HEK293 (cell line): ENCODE results near the gene ADAMTS10.
A peak's percentile ranks its signal among the peaks of the same experiment; 100 is the strongest.

Source experiments
- GLIS2 ChIP-seq: fragments of 450-650 bp; formaldehyde crosslinking; IDR thresholded peaks from 2 replicates; pipeline ENCODE4 v1.5.1; 2016; ENCODE audit warnings: missing biosample characterization, missing genetic modification characterization
- HOXA7 ChIP-seq: sonication (generic); formaldehyde crosslinking; IDR thresholded peaks from 2 replicates; pipeline ENCODE4 v1.8.1; 2022; ENCODE audit warnings: missing genetic modification reagents, borderline replicate concordance
- KLF16 ChIP-seq: fragments of 450-650 bp; formaldehyde crosslinking; IDR thresholded peaks from 2 replicates; pipeline ENCODE4 v1.5.1; 2017; ENCODE audit warnings: missing biosample characterization, missing genetic modification characterization
- KLF7 ChIP-seq: fragments of 450-650 bp; formaldehyde crosslinking; IDR thresholded peaks from 2 replicates; pipeline ENCODE4 v1.5.1; 2016; ENCODE audit warnings: missing biosample characterization, missing genetic modification characterization, borderline replicate concordance
- TCF7L2 ChIP-seq: IDR thresholded peaks from 2 replicates; pipeline ENCODE4 v1.6.1; 2011; ENCODE audit warnings: low read depth, mild to moderate bottlenecking, inconsistent platforms, low read length, moderate library complexity, borderline replicate concordance
- TRIM28 ChIP-seq: IDR thresholded peaks from 2 replicates; pipeline ENCODE4 v1.6.1; 2011; ENCODE audit warnings: low read length, control low read depth, borderline replicate concordance
- ZBTB17 ChIP-seq: fragments of 450-650 bp; formaldehyde crosslinking; IDR thresholded peaks from 2 replicates; pipeline ENCODE4 v1.5.1; 2016; ENCODE audit warnings: missing biosample characterization, missing genetic modification characterization
- ZBTB7A ChIP-seq: fragments of 450-650 bp; formaldehyde crosslinking; IDR thresholded peaks from 2 replicates; pipeline ENCODE4 v1.5.1; 2016; ENCODE audit warnings: low read depth, missing biosample characterization, missing genetic modification characterization
- ZBTB8A ChIP-seq: fragments of 450-650 bp; formaldehyde crosslinking; IDR thresholded peaks from 2 replicates; pipeline ENCODE4 v1.5.1; 2016; ENCODE audit warnings: missing biosample characterization, missing genetic modification characterization
- ZFHX2 ChIP-seq: fragments of 450-650 bp; formaldehyde crosslinking; conservative IDR thresholded peaks from 2 replicates; pipeline ENCODE4 v1.5.1; 2016; ENCODE audit warnings: missing biosample characterization, missing genetic modification characterization
- ZNF112 ChIP-seq: fragments of 450-650 bp; formaldehyde crosslinking; IDR thresholded peaks from 2 replicates; pipeline ENCODE4 v1.5.0; 2017; ENCODE audit warnings: missing biosample characterization, missing genetic modification characterization
- ZNF146 ChIP-seq: fragments of 450-650 bp; formaldehyde crosslinking; IDR thresholded peaks from 2 replicates; pipeline ENCODE4 v1.5.1; 2016; ENCODE audit warnings: missing biosample characterization, missing genetic modification characterization
- ZNF184 ChIP-seq: fragments of 450-650 bp; IDR thresholded peaks from 2 replicates; pipeline ENCODE4 v1.5.1; 2018; ENCODE audit warnings: missing biosample characterization, mild to moderate bottlenecking, missing genetic modification characterization
- ZNF214 ChIP-seq: fragments of 450-650 bp; formaldehyde crosslinking; IDR thresholded peaks from 2 replicates; pipeline ENCODE4 v1.5.1; 2017; ENCODE audit warnings: missing biosample characterization, mild to moderate bottlenecking, missing genetic modification characterization, borderline replicate concordance
- ZNF23 ChIP-seq: fragments of 450-650 bp; formaldehyde crosslinking; IDR thresholded peaks from 2 replicates; pipeline ENCODE4 v1.5.1; 2016; ENCODE audit warnings: missing biosample characterization, missing genetic modification characterization, borderline replicate concordance
- ZNF266 ChIP-seq: fragments of 450-650 bp; formaldehyde crosslinking; IDR thresholded peaks from 2 replicates; pipeline ENCODE4 v1.5.1; 2016; ENCODE audit warnings: missing biosample characterization, missing genetic modification characterization, low read depth
- ZNF292 ChIP-seq: fragments of 450-650 bp; formaldehyde crosslinking; IDR thresholded peaks from 2 replicates; pipeline ENCODE4 v1.5.1; 2016; ENCODE audit warnings: low read depth, missing biosample characterization, missing genetic modification characterization, borderline replicate concordance
- ZNF341 ChIP-seq: fragments of 450-650 bp; formaldehyde crosslinking; IDR thresholded peaks from 2 replicates; pipeline ENCODE4; 2016; ENCODE audit warnings: low read depth, missing biosample characterization, missing genetic modification characterization
- ZNF350 ChIP-seq: fragments of 450-650 bp; formaldehyde crosslinking; IDR thresholded peaks from 2 replicates; pipeline ENCODE4 v1.5.0; 2017; ENCODE audit warnings: missing biosample characterization, mild to moderate bottlenecking, missing genetic modification characterization
- ZNF394 ChIP-seq: fragments of 450-650 bp; formaldehyde crosslinking; IDR thresholded peaks from 2 replicates; pipeline ENCODE4 v1.5.1; 2016; ENCODE audit warnings: missing biosample characterization, missing genetic modification characterization, mild to moderate bottlenecking, moderate library complexity, borderline replicate concordance
- ZNF416 ChIP-seq: fragments of 450-650 bp; formaldehyde crosslinking; IDR thresholded peaks from 2 replicates; pipeline ENCODE4 v1.5.1; 2016; ENCODE audit warnings: missing biosample characterization, missing genetic modification characterization
- ZNF473 ChIP-seq: fragments of 450-650 bp; formaldehyde crosslinking; IDR thresholded peaks from 2 replicates; pipeline ENCODE4 v1.5.1; 2017; ENCODE audit warnings: missing biosample characterization, missing genetic modification characterization
- ZNF585B ChIP-seq: fragments of 450-650 bp; formaldehyde crosslinking; IDR thresholded peaks from 2 replicates; pipeline ENCODE4 v1.5.1; 2016; ENCODE audit warnings: missing biosample characterization, missing genetic modification characterization
- ZNF654 ChIP-seq: fragments of 450-650 bp; formaldehyde crosslinking; IDR thresholded peaks from 2 replicates; pipeline ENCODE4 v1.5.1; 2016; ENCODE audit warnings: low read depth, missing biosample characterization, missing genetic modification characterization
- ZNF707 ChIP-seq: fragments of 450-650 bp; formaldehyde crosslinking; IDR thresholded peaks from 2 replicates; pipeline ENCODE4 v1.5.1; 2016; ENCODE audit warnings: missing biosample characterization, missing genetic modification characterization
- ZNF777 ChIP-seq: fragments of 450-650 bp; formaldehyde crosslinking; IDR thresholded peaks from 2 replicates; pipeline ENCODE4 v1.5.1; 2017; ENCODE audit warnings: missing biosample characterization, missing genetic modification characterization, borderline replicate concordance
- ZNF843 ChIP-seq: fragments of 450-650 bp; formaldehyde crosslinking; IDR thresholded peaks from 2 replicates; pipeline ENCODE4 v1.5.1; 2016; ENCODE audit warnings: missing biosample characterization, missing genetic modification characterization
- ZSCAN30 ChIP-seq: fragments of 450-650 bp; IDR thresholded peaks from 2 replicates; pipeline ENCODE4 v1.5.1; 2018; ENCODE audit warnings: missing biosample characterization, mild to moderate bottlenecking, missing genetic modification characterization, moderate library complexity
- TF ChIP-seq, protein P1 (sequence below): fragments of 450-650 bp; formaldehyde crosslinking; IDR thresholded peaks from 2 replicates; pipeline ENCODE4 v1.5.1; 2017; ENCODE audit warnings: missing biosample characterization, missing genetic modification characterization
- TF ChIP-seq, protein P2 (sequence below): fragments of 450-650 bp; formaldehyde crosslinking; IDR thresholded peaks from 2 replicates; pipeline ENCODE4 v1.5.1; 2016; ENCODE audit warnings: missing biosample characterization, missing genetic modification characterization
- TF ChIP-seq, protein P3 (sequence below): fragments of 450-650 bp; formaldehyde crosslinking; IDR thresholded peaks from 2 replicates; pipeline ENCODE4 v1.5.1; 2016; ENCODE audit warnings: missing biosample characterization, missing genetic modification characterization
- TF ChIP-seq, protein P4 (sequence below): fragments of 450-650 bp; formaldehyde crosslinking; IDR thresholded peaks from 2 replicates; pipeline ENCODE4 v1.5.1; 2016; ENCODE audit warnings: missing biosample characterization, missing genetic modification characterization

Gene ADAMTS10

DNA sequence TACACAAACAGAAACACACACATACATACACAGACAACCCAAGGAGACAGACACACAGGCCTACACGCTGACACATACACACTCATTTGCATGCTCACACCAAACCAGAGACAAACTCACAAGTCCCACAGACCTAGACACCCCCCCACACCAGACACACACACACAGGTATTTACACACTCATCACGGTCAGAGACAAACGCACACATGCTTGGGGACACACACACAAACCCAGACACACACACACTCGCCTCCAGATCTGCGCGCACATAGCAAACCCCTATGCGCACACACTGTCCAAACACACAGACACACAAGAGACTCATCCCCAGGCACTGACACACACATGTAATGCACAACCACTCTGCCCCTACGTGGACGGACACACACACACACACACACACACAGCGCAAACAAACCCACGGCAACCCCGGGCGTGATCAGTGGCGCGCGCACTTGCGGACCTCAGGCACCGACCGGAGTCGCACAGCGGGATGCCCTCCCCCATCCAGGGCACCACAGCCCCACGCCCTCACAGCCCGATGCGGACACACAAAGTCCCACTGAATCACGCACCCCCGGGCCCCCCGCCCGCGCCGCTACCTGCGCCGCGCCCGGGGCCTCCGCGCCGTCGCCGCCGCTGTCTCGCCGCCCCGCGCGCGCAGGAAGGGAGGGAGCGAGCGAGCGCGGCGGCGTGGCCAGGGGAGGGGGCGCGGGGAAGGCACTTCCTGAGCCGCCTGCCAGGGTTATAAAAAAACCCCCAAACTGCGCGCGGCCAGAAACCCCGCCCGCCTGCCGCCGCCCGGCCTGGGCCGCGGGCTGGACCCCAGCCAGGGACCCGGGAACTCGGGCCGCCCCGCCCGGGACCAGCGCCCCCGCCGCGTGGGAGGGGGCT lies at the start of gene ADAMTS10 (continued):
- TF ChIP-seq ZNF146 (peak; percentile 22; the same call in 1 of the 2 replicates), ZBTB17 (tag by site-specific recombination) (peak; percentile 25; the same call in 1 of the 2 replicates), ZNF214 (tag by site-specific recombination) (no peak), ZNF473 (tag by site-specific recombination) (no peak), ZBTB8A (peak; percentile 73), ZNF843 (tag by site-specific recombination) (no peak), ZNF654 (tag by site-specific recombination) (no peak), GLIS2 (tag by site-specific recombination) (peak; percentile 34; the same call in 1 of the 2 replicates), KLF16 (peak; percentile 49; the same call in 1 of the 2 replicates), ZNF394 (tag by site-specific recombination) (no peak), ZNF585B (tag by site-specific recombination) (no peak), ZNF292 (tag by site-specific recombination) (no peak), ZNF112 (tag by site-specific recombination) (no peak), HOXA7 (CRISPR knock-in tag) (no peak), TRIM28 (no peak), KLF7 (tag by site-specific recombination) (no peak), ZNF416 (tag by site-specific recombination) (no peak), ZNF777 (tag by site-specific recombination) (peak; percentile 96), ZNF707 (tag by site-specific recombination) (no peak), TCF7L2 (no peak), ZSCAN30 (tag by site-specific recombination) (no peak), ZBTB7A (tag by site-specific recombination) (peak; percentile 60; the same call in 1 of the 2 replicates), ZNF23 (no peak), ZNF350 (no peak), ZNF341 (tag by site-specific recombination) (peak; percentile 9; the same call in 1 of the 2 replicates), ZFHX2 (peak; percentile 93), ZNF184 (tag by site-specific recombination) (no peak), ZNF266 (no peak)
- TF ChIP-seq, protein P1, sequence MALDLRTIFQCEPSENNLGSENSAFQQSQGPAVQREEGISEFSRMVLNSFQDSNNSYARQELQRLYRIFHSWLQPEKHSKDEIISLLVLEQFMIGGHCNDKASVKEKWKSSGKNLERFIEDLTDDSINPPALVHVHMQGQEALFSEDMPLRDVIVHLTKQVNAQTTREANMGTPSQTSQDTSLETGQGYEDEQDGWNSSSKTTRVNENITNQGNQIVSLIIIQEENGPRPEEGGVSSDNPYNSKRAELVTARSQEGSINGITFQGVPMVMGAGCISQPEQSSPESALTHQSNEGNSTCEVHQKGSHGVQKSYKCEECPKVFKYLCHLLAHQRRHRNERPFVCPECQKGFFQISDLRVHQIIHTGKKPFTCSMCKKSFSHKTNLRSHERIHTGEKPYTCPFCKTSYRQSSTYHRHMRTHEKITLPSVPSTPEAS (tag by site-specific recombination), result peak; percentile 95
- TF ChIP-seq, protein P2, sequence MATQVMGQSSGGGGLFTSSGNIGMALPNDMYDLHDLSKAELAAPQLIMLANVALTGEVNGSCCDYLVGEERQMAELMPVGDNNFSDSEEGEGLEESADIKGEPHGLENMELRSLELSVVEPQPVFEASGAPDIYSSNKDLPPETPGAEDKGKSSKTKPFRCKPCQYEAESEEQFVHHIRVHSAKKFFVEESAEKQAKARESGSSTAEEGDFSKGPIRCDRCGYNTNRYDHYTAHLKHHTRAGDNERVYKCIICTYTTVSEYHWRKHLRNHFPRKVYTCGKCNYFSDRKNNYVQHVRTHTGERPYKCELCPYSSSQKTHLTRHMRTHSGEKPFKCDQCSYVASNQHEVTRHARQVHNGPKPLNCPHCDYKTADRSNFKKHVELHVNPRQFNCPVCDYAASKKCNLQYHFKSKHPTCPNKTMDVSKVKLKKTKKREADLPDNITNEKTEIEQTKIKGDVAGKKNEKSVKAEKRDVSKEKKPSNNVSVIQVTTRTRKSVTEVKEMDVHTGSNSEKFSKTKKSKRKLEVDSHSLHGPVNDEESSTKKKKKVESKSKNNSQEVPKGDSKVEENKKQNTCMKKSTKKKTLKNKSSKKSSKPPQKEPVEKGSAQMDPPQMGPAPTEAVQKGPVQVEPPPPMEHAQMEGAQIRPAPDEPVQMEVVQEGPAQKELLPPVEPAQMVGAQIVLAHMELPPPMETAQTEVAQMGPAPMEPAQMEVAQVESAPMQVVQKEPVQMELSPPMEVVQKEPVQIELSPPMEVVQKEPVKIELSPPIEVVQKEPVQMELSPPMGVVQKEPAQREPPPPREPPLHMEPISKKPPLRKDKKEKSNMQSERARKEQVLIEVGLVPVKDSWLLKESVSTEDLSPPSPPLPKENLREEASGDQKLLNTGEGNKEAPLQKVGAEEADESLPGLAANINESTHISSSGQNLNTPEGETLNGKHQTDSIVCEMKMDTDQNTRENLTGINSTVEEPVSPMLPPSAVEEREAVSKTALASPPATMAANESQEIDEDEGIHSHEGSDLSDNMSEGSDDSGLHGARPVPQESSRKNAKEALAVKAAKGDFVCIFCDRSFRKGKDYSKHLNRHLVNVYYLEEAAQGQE (tag by site-specific recombination), result no peak; the same call in 1 of the 2 replicates
- TF ChIP-seq, protein P3, sequence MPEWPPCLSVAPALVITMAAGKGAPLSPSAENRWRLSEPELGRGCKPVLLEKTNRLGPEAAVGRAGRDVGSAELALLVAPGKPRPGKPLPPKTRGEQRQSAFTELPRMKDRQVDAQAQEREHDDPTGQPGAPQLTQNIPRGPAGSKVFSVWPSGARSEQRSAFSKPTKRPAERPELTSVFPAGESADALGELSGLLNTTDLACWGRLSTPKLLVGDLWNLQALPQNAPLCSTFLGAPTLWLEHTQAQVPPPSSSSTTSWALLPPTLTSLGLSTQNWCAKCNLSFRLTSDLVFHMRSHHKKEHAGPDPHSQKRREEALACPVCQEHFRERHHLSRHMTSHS, result no peak
- TF ChIP-seq, protein P4, sequence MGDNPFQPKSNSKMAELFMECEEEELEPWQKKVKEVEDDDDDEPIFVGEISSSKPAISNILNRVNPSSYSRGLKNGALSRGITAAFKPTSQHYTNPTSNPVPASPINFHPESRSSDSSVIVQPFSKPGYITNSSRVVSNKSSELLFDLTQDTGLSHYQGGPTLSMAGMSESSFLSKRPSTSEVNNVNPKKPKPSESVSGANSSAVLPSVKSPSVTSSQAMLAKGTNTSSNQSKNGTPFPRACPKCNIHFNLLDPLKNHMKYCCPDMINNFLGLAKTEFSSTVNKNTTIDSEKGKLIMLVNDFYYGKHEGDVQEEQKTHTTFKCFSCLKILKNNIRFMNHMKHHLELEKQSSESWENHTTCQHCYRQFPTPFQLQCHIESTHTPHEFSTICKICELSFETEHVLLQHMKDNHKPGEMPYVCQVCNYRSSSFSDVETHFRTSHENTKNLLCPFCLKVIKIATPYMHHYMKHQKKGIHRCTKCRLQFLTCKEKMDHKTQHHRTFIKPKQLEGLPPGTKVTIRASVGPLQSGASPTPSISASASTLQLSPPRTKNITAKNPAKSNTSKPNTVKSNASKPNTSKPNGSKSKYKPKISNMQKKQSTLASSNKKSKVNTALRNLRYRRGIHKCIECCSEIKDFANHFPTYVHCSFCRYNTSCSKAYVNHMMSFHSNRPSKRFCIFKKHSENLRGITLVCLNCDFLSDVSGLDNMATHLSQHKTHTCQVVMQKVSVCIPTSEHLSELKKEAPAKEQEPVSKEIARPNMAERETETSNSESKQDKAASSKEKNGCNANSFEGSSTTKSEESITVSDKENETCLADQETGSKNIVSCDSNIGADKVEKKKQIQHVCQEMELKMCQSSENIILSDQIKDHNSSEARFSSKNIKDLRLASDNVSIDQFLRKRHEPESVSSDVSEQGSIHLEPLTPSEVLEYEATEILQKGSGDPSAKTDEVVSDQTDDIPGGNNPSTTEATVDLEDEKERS, result no peak
